Measurements from ENCODE around the gene MLLT3. TPM values are rescaled to one million over a fixed set of nuclear protein-coding genes. Genes with fewer than 3 reads are reported as not detected.

MLLT3 gene
- total and polyA plus RNA-seq, 2 of the 8 experiments (the other 6 are each of a cell fraction or from before 2014, with no cell fraction given), result 5.9 to 9.6 TPM

GRCh38 chr9:20330688-20331087, 291.6 kb downstream of the MLLT3 start:
- no peak overlapping the region for H3K4ac ChIP-seq (replicated peaks; ENCODE audit: insufficient read length, low read depth, low read length)
- no peaks in the 10 kb centered on the region for H3K27me3 ChIP-seq (replicated peaks in 1 of 4; ENCODE audit: control insufficient read depth in 3 of 4, extremely low read depth in 1 of 4, insufficient read depth in 3 of 4, low read length in 3 of 4)
- no peak overlapping the region for H2BK15ac ChIP-seq (ENCODE audit: low read length)
- H4K91ac ChIP-seq (replicated peaks; ENCODE audit: insufficient read length, low read length), result no peak overlapping the region
- H3K9ac ChIP-seq (replicated peaks in 1 of 4; ENCODE audit: extremely low read depth in 1 of 4, low read depth in 3 of 4, low read length in 3 of 4), result no peak overlapping the region
- no peak overlapping the region for H2AK5ac ChIP-seq (ENCODE audit: low read depth, low read length)
- H2BK20ac ChIP-seq (ENCODE audit: low read length), result no peak overlapping the region
- no peaks in the 10 kb centered on the region for H3K36me3 ChIP-seq (ENCODE audit: control insufficient read depth in 2 of 4, insufficient read depth in 4 of 4, low read length in 3 of 4)
- no peak overlapping the region for H3K14ac ChIP-seq (ENCODE audit: insufficient read length)
- no peak overlapping the region for H3K18ac ChIP-seq (ENCODE audit: extremely low read depth, low read length)
- no peak overlapping the region for H3K56ac ChIP-seq (replicated peaks; ENCODE audit: insufficient read length, low read depth, low read length)
- no peak overlapping the region for H3K27ac ChIP-seq (ENCODE audit: low read depth, low read length)
- H4K20me1 ChIP-seq (replicated peaks in 1 of 2; ENCODE audit: control insufficient read depth in 1 of 2, insufficient read depth in 2 of 2, low read length in 2 of 2), result no peaks in the 10 kb centered on the region
- CTCF ChIA-PET (ENCODE audit: partially characterized antibody), result no interaction called here
- no peak overlapping the region for H2BK120ac ChIP-seq (replicated peaks; ENCODE audit: low read depth, low read length)
- POLR2A ChIA-PET (ENCODE audit: partially characterized antibody), result no interaction called here
- no peaks in the 10 kb centered on the region for H3K9me3 ChIP-seq (ENCODE audit: insufficient read depth in 2 of 2, low read depth in 1 of 2, low read length in 1 of 2)
- no peaks in the 10 kb centered on the region for H3K79me2 ChIP-seq (ENCODE audit: control insufficient read depth in 1 of 2, insufficient read depth in 2 of 2, low read length in 2 of 2)
- no peaks in the 10 kb centered on the region for H3K23me2 ChIP-seq (ENCODE audit: low read depth, low read length)
- no peak overlapping the region for H2AFZ ChIP-seq (ENCODE audit: low read length)
- H3K79me1 ChIP-seq (ENCODE audit: low read depth, low read length), result no peaks in the 10 kb centered on the region
- no peak overlapping the region for H3K23ac ChIP-seq (ENCODE audit: insufficient read length)
- TF ChIP-seq, protein P1, sequence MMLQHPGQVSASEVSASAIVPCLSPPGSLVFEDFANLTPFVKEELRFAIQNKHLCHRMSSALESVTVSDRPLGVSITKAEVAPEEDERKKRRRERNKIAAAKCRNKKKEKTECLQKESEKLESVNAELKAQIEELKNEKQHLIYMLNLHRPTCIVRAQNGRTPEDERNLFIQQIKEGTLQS (IDR thresholded peaks at IDR 0.05; ENCODE audit: insufficient read depth, low read depth, low read length), result no peak
- TF ChIP-seq MAFK (IDR thresholded peaks at IDR 0.05; ENCODE audit: low read depth, low read length), result peak; percentile 39; the same call in 1 of the 2 replicates
- DNase-seq (ENCODE audit: low read depth in 1 of 2, low spot score in 2 of 2) (no peak), FAIRE-seq (no peak)
- no peak overlapping the region for H4K5ac ChIP-seq (ENCODE audit: insufficient read length, low read depth, low read length)
- H3K4me2 ChIP-seq (ENCODE audit: insufficient read depth in 1 of 2, low read depth in 2 of 2, low read length in 2 of 2), result no peak overlapping the region
- no peak overlapping the region for H2BK5ac ChIP-seq (ENCODE audit: low read depth, low read length)
- H4K8ac ChIP-seq (ENCODE audit: extremely low read depth, insufficient read depth, low read length), result no peak overlapping the region
- H3K4me3 ChIP-seq (ENCODE audit: extremely low read depth in 1 of 4, insufficient read depth in 2 of 4, low read depth in 3 of 4, low read length in 4 of 4), result no peak overlapping the region
- no peaks in the 10 kb centered on the region for H3K4me1 ChIP-seq (replicated peaks in 1 of 4; ENCODE audit: control insufficient read depth in 3 of 4, insufficient read depth in 4 of 4, low read length in 3 of 4)
- no peak overlapping the region for H2BK12ac ChIP-seq (ENCODE audit: low read depth, low read length)

Measured in H1 (cell line).